ENCODE measurements around the gene SLCO1C1.
"Not testable (repeated sequence)": the region's sequence is repeated elsewhere in the genome, so short reads cannot be mapped to it uniquely, and the experiment has no call there.

SLCO1C1 gene, protein sequence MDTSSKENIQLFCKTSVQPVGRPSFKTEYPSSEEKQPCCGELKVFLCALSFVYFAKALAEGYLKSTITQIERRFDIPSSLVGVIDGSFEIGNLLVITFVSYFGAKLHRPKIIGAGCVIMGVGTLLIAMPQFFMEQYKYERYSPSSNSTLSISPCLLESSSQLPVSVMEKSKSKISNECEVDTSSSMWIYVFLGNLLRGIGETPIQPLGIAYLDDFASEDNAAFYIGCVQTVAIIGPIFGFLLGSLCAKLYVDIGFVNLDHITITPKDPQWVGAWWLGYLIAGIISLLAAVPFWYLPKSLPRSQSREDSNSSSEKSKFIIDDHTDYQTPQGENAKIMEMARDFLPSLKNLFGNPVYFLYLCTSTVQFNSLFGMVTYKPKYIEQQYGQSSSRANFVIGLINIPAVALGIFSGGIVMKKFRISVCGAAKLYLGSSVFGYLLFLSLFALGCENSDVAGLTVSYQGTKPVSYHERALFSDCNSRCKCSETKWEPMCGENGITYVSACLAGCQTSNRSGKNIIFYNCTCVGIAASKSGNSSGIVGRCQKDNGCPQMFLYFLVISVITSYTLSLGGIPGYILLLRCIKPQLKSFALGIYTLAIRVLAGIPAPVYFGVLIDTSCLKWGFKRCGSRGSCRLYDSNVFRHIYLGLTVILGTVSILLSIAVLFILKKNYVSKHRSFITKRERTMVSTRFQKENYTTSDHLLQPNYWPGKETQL

DNA sequence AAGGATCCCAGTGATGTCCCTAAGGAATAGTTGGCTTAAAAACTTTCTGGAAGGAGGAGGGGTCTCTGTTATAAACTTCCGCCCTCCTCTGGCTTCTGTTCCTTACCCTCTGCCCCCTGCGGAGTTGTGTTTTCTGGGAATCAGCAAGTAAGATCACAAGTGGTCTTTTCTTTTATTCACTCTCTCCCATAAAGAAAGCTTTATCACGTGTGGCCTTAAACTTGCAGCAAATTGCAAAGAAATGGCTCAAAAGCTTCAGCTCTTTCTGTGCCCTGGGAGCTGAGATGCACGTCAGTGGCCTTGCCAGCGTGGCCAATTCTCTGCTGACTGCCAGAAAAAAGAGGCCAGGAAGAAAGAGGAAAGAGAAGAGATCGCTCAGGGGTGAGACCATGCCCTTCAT, at the start of gene SLCO1C1:
SLCO1C1 (plus strand) TSS at position 101 of the 400 bp plus-strand sequence. CDS start 4,245 bp downstream, outside the sequence.
- DNase-seq (ENCODE audit: low read depth, low spot score) = no peak

DNA sequence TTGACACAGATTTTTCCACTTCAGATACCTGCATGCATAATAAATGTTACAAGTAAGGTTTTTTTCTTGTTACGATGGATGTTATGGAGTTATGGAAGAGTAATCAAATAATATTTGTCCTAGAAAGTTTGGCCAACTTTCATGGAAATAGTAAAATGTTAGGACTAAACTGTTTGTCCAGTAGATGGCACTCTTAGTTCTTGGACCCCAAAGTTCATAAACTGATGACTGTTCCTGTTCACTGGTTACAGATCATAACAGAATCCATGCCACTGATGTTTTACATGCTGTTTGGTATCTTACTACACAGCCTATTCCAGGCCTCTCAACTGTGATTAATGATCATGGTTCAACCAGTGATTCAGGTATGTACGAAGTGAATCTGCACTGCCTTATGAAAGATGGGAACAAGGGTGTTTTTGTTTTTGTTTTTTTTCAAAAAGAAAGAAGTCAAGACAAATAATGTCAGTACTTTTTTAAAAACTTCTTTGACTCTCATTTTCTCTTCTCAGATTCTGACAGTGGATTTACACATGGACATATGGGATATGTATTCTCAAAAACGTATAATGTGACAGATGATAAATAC, 48.8 kb upstream of the SLCO1C1 start:
- no peak for DNase-seq (ENCODE audit: low read depth, low spot score)

DNA sequence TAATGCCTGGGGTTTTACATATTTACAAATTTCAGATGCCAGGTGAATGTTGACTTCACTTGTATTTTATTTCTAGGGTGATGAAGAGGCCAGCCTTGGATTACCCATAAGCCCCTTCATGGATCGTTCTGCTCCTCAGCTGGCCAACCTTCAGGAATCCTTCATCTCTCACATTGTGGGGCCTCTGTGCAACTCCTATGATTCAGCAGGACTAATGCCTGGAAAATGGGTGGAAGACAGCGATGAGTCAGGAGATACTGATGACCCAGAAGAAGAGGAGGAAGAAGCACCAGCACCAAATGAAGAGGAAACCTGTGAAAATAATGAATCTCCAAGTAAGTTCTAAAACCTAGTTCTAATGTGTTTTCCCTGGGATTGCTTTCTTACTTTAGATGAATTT, 41.3 kb upstream of the SLCO1C1 start:
- DNase-seq (ENCODE audit: low read depth, low spot score) = no peak

DNA sequence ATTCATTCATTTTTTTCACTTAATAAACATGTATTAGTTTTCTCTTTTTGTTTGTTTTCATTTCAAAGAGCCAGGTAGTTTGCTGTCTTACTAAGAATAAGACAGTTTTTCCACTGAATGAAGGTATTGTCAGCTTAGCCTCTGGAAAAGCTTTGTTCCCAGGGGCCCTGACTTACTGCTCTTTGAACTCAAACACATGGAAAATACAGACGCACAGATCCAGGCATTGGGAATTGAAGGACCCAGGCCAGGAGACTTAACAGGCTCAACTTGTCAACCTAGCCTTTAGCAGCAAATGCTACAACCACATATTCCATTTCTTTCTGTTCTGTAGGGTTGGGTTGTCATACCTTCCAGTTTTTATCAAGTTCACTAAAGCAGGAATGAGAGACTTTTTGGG, 38.5 kb upstream of the SLCO1C1 start:
- DNase-seq (ENCODE audit: low read depth, low spot score) = no peak

DNA sequence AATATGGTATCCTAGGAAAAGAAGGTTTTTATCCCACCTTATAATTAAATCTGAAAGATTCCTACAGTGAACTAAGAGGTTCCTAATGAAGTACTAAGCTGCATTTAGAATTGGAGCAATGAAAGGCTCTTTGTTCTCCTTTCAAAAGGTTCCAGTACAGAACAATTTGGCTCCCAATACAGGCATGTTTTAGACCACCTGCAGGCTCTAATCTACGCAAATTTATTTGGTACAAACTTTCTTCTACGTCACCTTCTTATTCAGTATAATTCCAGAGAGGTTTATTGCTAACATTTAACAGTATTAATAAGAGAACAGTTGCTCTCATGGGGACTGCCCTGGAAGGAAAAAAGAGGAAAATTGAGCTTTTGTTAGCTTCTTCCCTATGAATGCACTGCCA, 37.6 kb upstream of the SLCO1C1 start:
- no peak for DNase-seq (ENCODE audit: low read depth, low spot score)

DNA sequence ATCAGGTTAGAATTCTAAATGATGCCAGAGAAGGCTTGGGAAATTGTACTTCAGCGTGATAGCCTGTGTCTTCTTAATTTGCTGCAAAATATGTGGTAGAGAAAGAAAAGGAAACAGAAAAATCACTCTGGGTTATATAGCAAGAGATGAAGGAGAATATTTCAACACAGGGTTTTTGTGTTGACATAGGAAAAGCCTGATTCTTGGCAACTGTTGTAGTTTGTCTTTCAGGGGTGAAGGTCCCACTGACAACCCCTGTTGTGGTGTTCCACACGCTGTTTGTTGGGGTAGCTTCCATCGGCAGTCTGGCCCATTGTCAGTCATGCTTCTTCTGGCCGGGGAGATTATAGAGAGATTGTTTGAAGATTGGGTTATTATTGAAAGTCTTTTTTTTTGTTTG, 13.8 kb upstream of the SLCO1C1 start:
- DNase-seq (ENCODE audit: low read depth, low spot score) = no peak

DNA sequence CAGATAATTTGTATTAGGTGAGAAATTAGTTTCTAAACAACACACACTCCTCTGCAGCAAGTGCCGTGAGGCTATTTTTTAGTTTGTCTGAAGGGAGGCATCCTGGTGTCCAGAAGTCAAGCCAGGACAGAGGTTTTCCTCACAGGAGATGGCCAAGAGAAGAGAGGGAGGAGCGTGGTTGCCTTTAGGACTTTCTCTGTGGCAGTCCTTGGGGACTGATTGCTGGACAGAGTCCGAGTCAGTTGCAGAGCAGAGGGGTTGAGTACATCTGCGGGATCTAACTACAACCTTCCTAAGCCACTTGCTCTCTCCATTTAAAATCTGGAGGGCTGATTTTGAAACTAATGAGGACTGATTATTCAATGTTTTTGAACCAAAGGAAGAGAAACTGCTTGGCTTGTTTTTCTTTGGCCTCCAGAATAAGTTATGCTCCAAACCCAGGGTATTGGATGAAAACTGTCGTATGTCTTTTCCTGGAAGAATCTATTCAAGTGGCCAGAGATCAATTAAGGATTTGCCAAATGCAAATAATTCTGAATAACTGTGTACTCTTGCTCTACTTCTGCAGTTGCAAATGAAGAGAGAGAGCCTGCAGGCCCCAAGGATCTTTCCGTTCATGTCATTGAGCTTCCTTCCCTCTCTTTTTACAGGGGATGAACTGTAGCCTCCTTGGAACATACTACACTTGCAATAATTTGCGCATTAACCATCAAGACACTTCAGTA, 1.2 kb downstream of the SLCO1C1 start:
- no peak for DNase-seq (ENCODE audit: low read depth, low spot score)

- no peak for DNase-seq (ENCODE audit: low read depth, low spot score)
Measured at GRCh38 chr12:20701106-20701505, 6.0 kb downstream of the SLCO1C1 start.

GRCh38 chr12:20704860-20705259, 9.7 kb downstream of the SLCO1C1 start:
- DNase-seq (ENCODE audit: low read depth, low spot score) = no peak

DNA sequence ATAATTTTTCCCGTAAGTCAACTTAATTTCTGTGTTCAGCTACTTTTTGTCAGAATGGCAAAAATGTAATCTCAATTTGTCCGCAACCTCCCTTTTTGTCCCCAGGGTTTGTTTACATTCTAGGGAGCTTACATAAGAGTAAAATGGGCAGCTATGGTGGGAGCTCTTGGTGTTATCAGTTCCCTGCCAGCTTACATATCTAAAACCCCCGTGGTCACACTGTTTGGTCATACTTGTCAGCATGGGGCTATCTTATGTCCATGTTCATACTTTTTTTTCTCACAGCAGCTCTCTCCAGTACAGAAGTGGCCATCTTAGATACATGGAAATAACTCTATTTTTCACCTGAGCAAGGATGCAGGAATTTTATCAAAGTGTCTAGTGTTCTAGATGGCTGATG, 16.7 kb downstream of the SLCO1C1 start:
- no peak for DNase-seq (ENCODE audit: low read depth, low spot score)

DNA sequence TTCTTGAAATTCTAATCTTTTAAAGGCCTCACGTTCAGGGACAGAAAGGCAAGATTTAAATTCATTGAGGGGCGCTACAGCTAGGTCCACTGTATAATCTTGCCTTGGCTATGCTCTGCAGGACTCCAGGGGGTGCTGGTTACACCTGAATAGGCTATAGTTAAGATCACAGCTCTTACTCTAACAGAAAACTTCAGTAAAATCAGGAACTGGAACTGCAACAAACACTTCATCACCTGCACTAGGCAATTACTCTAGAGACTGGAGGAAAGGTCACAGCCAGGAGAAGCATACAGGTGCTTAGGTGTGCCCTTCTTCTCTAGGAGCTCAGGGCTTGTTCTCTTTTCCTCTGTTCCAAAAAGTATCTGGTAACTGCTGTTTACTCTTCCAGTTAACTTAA, 20.9 kb downstream of the SLCO1C1 start:
- no peak for DNase-seq (ENCODE audit: low read depth, low spot score)

- no peak for DNase-seq (ENCODE audit: low read depth, low spot score)
Measured at GRCh38 chr12:20716985-20717384, 21.9 kb downstream of the SLCO1C1 start.

GRCh38 chr12:20718294-20718693, 23.2 kb downstream of the SLCO1C1 start:
- DNase-seq (ENCODE audit: low read depth, low spot score) = no peak

GRCh38 chr12:20722142-20722541, 27.0 kb downstream of the SLCO1C1 start:
- no peak for DNase-seq (ENCODE audit: low read depth, low spot score)

GRCh38 chr12:20731274-20731673, 36.1 kb downstream of the SLCO1C1 start:
- no peak for DNase-seq (ENCODE audit: low read depth, low spot score)

DNA sequence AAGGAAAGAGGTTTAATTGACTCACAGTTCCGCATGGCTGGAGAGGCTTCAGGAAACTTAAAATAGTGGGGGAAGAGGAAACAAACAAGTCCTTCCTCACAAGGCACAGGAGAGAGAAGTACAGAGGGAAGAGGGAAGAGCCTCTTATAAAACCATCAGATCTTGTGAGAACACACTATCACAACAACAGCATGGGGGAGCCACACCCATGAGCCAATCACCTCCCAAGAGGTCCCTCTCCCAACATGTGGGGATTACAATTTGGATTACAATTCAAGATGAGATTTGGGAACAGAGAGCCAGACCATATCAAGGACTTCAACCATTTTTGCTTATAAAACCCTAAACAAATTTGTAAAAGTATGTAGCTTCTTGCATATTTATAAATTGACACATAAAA, 45.8 kb downstream of the SLCO1C1 start:
- DNase-seq (ENCODE audit: low read depth, low spot score) = no peak

GRCh38 chr12:20748198-20748597, 53.1 kb downstream of the SLCO1C1 start:
- DNase-seq (ENCODE audit: low read depth, low spot score) = no peak

GRCh38 chr12:20751046-20751445, 55.9 kb downstream of the SLCO1C1 start:
- DNase-seq (ENCODE audit: low read depth, low spot score) = no peak

- no peak for DNase-seq (ENCODE audit: low read depth, low spot score)
Measured at GRCh38 chr12:20777420-20777819, 82.3 kb downstream of the SLCO1C1 start.

- no peak for DNase-seq (ENCODE audit: low read depth, low spot score)
Measured at GRCh38 chr12:20778969-20779368, 83.8 kb downstream of the SLCO1C1 start.

DNA sequence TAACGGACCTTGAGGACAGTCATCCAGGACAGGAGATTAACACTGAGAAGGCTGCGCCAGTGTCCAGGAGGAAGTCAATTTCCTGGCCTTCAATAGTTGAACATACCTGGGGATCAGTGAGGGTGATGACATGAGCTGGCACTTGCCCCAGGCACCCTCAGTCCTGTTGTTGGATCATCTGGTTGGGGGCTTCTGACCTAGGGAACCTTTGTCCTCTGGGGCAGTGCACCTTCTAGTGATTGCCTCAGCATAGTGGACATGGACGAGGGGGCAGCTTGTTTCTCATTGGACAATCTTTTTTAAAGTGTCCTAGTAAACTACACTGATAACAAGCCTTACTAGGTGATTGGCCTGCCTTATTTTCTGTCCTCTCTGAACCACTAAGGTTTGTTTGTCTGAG, 84.8 kb downstream of the SLCO1C1 start:
- not testable (repeated sequence) for DNase-seq (ENCODE audit: low read depth, low spot score)

GRCh38 chr12:20783796-20784357, 88.7 kb downstream of the SLCO1C1 start:
- not testable (repeated sequence) for DNase-seq (ENCODE audit: low read depth, low spot score)
